ENCODE results near the gene ESRP2.

DNA sequence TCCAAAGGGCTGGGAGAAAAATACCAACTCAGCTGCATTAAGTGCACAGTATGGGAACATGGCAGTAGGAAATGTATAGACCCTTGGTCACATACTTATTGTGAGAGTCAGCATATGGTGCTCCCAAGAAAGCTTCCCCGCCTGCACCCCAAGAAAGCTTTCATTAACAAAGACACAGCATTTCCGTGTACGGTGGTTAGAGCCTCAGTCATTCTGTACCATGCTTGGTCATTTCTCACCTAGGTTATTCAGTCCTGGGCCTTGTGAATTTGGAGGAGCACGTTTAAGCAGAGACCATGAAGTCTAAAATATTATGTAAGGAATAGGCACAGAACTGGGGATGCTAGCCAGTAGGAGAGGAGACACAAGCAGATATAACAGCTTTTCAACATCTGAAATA, 56.1 kb downstream of the ESRP2 start:
- TF ChIP-seq ZNF174 (CRISPR knock-in tag; IDR thresholded peaks at IDR 0.05) = no peak
- no peak for TF ChIP-seq POLR2A (conservative IDR thresholded peaks at IDR 0.05)
- TF ChIP-seq BRCA1 (IDR thresholded peaks at IDR 0.05) = no peak
- TF ChIP-seq BRCA1 (CRISPR knock-in tag; IDR thresholded peaks at IDR 0.05) = no peak
- no peak for TF ChIP-seq ZNF253 (CRISPR knock-in tag; conservative IDR thresholded peaks at IDR 0.05)
- no peak for TF ChIP-seq ASH1L (IDR thresholded peaks at IDR 0.05; ENCODE audit: borderline replicate concordance, low read depth, partially characterized antibody)
- no peak for TF ChIP-seq SP1 (CRISPR knock-in tag; IDR thresholded peaks at IDR 0.05)
- no peak for TF ChIP-seq ZBTB7A (IDR thresholded peaks at IDR 0.05; ENCODE audit: borderline replicate concordance, control insufficient read depth, low read depth, low read length)
- no peak for TF ChIP-seq JUNB (CRISPR knock-in tag; conservative IDR thresholded peaks at IDR 0.05)
- TF ChIP-seq, protein P1, sequence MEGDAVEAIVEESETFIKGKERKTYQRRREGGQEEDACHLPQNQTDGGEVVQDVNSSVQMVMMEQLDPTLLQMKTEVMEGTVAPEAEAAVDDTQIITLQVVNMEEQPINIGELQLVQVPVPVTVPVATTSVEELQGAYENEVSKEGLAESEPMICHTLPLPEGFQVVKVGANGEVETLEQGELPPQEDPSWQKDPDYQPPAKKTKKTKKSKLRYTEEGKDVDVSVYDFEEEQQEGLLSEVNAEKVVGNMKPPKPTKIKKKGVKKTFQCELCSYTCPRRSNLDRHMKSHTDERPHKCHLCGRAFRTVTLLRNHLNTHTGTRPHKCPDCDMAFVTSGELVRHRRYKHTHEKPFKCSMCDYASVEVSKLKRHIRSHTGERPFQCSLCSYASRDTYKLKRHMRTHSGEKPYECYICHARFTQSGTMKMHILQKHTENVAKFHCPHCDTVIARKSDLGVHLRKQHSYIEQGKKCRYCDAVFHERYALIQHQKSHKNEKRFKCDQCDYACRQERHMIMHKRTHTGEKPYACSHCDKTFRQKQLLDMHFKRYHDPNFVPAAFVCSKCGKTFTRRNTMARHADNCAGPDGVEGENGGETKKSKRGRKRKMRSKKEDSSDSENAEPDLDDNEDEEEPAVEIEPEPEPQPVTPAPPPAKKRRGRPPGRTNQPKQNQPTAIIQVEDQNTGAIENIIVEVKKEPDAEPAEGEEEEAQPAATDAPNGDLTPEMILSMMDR (IDR thresholded peaks at IDR 0.05 in 2 of 3, conservative IDR thresholded peaks at IDR 0.05 in 1 of 3; ENCODE audit: insufficient read depth in 2 of 3, low read depth in 1 of 3, low read length in 3 of 3) = no peak
- TF ChIP-seq KDM1A (IDR thresholded peaks at IDR 0.05) = no peak
- TF ChIP-seq ZEB2 (IDR thresholded peaks at IDR 0.05) = no peak
- no peak for TF ChIP-seq ESRRA (IDR thresholded peaks at IDR 0.05; ENCODE audit: borderline replicate concordance, low read depth)
- no peak for TF ChIP-seq ZNF274 (IDR thresholded peaks at IDR 0.05; ENCODE audit: borderline replicate concordance, low read depth, low read length)

Measured in K562 (cell line).